Parathyroid adenoma (tissue), 2 donors: ENCODE results near the gene RAB4B.

Source experiments
- H2AFZ ChIP-seq: fragments of 300-600 bp; sonication (generic); one replicate; pipeline ENCODE4 v1.7.0; 2017; ENCODE audit warnings: antibody characterized with exemption, mild to moderate bottlenecking
- H3K27ac ChIP-seq: fragments of 300-600 bp; sonication (generic); one replicate; pipeline ENCODE4 v1.7.0; 2017
- H3K27me3 ChIP-seq: fragments of 300-600 bp; sonication (generic); one replicate; pipeline ENCODE4 v1.7.0; 2017; ENCODE audit warnings: low read length; ENCODE audit not compliant: control insufficient read depth, insufficient read depth
- H3K36me3 ChIP-seq: fragments of 300-600 bp; sonication (generic); one replicate; pipeline ENCODE4 v1.7.0; 2017; ENCODE audit warnings: low read length; ENCODE audit not compliant: control insufficient read depth, insufficient read depth
- H3K4me1 ChIP-seq: fragments of 300-600 bp; sonication (generic); one replicate; pipeline ENCODE4 v1.7.0; 2017; ENCODE audit warnings: control low read depth
- H3K4me2 ChIP-seq: fragments of 300-600 bp; sonication (generic); one replicate; pipeline ENCODE4 v1.7.0; 2017; ENCODE audit warnings: low read length
- H3K4me3 ChIP-seq: fragments of 300-600 bp; sonication (generic); one replicate; pipeline ENCODE4 v1.7.0; 2017; ENCODE audit warnings: low read depth, low read length
- H3K79me2 ChIP-seq: fragments of 300-600 bp; sonication (generic); one replicate; pipeline ENCODE4 v1.7.0; 2017; ENCODE audit warnings: control low read depth
- H3K9ac ChIP-seq: fragments of 300-600 bp; sonication (generic); one replicate; pipeline ENCODE4 v1.7.0; 2017; ENCODE audit warnings: mild to moderate bottlenecking
- H3K9me3 ChIP-seq: fragments of 300-600 bp; sonication (generic); one replicate; pipeline ENCODE4 v1.7.0; 2017; ENCODE audit warnings: low read length; ENCODE audit not compliant: control insufficient read depth
- TF ChIP-seq, protein P1 (sequence below): fragments of 300-600 bp; sonication (generic); IDR thresholded peaks from one replicate; pipeline ENCODE4 v1.7.0; 2017; ENCODE audit warnings: antibody characterized with exemption, mild to moderate bottlenecking
- donor health status: primary hyperparathyroidism.

RAB4B gene

DNA sequence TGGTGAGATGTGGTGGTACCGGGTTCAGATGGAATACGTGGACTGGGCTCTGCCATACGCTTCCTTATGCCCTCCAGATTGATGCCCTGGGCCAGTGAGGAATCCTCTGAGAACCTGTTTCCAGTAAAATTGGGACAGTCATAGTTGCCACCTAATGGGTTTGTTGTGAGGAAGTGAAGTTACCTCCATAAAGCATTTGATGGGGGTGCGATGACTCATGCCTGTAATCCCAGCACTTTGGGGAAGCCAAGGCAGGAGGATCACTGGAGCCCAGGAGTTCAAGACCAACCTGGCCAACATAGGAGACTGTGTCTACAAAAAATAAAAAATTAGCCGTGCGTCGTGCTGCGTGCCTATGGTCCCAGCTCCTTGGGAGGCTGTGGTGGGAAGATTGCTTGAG lies 22.3 kb upstream of the RAB4B start:
- H3K4me1 ChIP-seq, result no peaks in the 10 kb centered on the region
- no peaks in the 10 kb centered on the region for H3K27me3 ChIP-seq
- H2AFZ ChIP-seq, result no peak overlapping the region
- H3K27ac ChIP-seq, result no peak overlapping the region
- no peak overlapping the region for H3K9ac ChIP-seq
- no peak overlapping the region for H3K4me2 ChIP-seq
- H3K36me3 ChIP-seq, result no peaks in the 10 kb centered on the region
- no peaks in the 10 kb centered on the region for H3K9me3 ChIP-seq
- H3K79me2 ChIP-seq, result peaks cover 32% of the 10 kb centered on the region
- TF ChIP-seq, protein P1, sequence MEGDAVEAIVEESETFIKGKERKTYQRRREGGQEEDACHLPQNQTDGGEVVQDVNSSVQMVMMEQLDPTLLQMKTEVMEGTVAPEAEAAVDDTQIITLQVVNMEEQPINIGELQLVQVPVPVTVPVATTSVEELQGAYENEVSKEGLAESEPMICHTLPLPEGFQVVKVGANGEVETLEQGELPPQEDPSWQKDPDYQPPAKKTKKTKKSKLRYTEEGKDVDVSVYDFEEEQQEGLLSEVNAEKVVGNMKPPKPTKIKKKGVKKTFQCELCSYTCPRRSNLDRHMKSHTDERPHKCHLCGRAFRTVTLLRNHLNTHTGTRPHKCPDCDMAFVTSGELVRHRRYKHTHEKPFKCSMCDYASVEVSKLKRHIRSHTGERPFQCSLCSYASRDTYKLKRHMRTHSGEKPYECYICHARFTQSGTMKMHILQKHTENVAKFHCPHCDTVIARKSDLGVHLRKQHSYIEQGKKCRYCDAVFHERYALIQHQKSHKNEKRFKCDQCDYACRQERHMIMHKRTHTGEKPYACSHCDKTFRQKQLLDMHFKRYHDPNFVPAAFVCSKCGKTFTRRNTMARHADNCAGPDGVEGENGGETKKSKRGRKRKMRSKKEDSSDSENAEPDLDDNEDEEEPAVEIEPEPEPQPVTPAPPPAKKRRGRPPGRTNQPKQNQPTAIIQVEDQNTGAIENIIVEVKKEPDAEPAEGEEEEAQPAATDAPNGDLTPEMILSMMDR, result no peak
- no peak overlapping the region for H3K4me3 ChIP-seq

DNA sequence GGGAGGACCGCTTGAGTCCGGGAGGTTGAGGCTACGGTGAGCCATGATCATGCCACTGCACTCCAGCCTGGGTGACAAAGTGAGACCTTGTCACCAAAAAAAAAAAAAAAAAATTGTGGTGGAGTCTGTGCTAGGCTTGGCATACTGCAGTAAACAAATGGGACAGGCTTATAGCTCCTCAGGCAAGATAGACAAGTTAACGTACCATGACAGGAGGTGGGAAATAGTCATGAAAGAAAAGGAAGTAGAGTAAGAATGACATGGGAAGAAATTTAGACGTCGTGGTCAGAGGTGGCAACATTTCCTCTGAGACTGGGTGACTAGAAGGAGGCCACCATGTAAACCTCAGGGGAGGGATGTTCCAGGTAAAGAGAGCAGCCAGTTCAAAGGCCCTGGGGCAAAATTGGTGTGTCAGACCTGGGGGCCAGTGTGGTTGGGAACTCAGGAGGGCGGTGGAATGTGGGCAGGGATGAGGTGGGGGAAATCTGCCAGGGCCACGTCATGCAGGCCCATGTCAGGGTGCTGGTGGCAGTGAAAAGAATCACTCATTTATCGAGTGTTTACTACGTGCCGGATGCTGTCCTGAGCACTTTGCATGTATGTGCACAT lies 21.4 kb upstream of the RAB4B start:
- Histone ChIP-seq H3K9ac (no peak overlapping the region), H3K79me2 (peaks cover 28% of the 10 kb centered on the region), H3K4me2 (no peak overlapping the region), H3K4me1 (no peaks in the 10 kb centered on the region), H3K9me3 (no peaks in the 10 kb centered on the region), H3K27ac (no peak overlapping the region), H3K4me3 (no peak overlapping the region), H2AFZ (no peak overlapping the region), H3K36me3 (no peaks in the 10 kb centered on the region), H3K27me3 (no peaks in the 10 kb centered on the region)
- TF ChIP-seq, protein P1, result no peak

DNA sequence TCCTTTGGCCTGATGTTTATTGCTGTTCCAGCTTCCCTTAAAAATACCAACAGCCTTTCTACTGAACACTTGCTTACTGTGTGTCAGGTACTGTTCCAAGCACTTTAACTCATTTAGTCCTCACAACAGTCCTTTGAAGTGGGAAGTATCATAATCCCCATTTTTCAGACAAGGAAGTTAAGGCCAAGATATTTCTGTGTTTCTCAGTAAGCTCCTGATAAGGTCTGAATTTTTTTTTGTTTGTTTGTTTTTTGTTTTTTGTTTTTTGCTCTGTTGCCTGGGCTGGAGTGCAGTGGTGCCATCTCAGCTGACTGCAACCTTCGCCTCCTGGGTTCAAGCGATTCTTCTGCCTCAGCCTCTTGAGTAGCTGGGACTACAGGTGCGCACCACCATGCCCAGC lies 19.6 kb upstream of the RAB4B start:
- Histone ChIP-seq H3K36me3 (no peaks in the 10 kb centered on the region), H3K9ac (no peak overlapping the region), H3K79me2 (peaks cover 15% of the 10 kb centered on the region), H3K27me3 (no peaks in the 10 kb centered on the region), H3K4me2 (no peak overlapping the region), H3K4me1 (no peaks in the 10 kb centered on the region), H2AFZ (no peak overlapping the region), H3K4me3 (no peak overlapping the region), H3K27ac (no peak overlapping the region), H3K9me3 (no peaks in the 10 kb centered on the region)
- TF ChIP-seq, protein P1, result no peak

DNA sequence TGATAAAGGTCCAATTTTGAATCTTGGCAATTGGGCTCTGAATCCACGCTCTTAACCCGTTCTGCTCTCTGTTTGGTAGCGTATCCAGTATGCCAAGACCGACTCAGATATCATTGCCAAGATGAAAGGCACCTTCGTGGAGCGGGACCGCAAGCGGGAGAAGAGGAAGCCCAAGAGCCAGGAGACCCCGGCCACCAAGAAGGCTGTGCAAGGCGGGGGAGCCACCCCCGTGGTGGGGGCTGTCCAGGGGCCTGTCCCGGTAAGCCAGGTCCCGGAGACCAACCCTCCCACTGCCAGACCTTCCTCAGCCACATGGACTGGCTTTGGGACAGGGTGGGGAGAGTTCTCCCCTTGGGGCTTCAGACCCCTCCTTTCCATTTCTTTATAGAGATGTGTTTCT lies 18.7 kb upstream of the RAB4B start:
- Histone ChIP-seq H3K79me2 (peaks cover 9% of the 10 kb centered on the region), H3K27ac (no peak overlapping the region), H3K4me1 (no peaks in the 10 kb centered on the region), H3K4me2 (no peak overlapping the region), H3K36me3 (no peaks in the 10 kb centered on the region), H2AFZ (no peak overlapping the region), H3K9ac (no peak overlapping the region), H3K27me3 (no peaks in the 10 kb centered on the region), H3K9me3 (no peaks in the 10 kb centered on the region), H3K4me3 (no peak overlapping the region)
- TF ChIP-seq, protein P1, result no peak

DNA sequence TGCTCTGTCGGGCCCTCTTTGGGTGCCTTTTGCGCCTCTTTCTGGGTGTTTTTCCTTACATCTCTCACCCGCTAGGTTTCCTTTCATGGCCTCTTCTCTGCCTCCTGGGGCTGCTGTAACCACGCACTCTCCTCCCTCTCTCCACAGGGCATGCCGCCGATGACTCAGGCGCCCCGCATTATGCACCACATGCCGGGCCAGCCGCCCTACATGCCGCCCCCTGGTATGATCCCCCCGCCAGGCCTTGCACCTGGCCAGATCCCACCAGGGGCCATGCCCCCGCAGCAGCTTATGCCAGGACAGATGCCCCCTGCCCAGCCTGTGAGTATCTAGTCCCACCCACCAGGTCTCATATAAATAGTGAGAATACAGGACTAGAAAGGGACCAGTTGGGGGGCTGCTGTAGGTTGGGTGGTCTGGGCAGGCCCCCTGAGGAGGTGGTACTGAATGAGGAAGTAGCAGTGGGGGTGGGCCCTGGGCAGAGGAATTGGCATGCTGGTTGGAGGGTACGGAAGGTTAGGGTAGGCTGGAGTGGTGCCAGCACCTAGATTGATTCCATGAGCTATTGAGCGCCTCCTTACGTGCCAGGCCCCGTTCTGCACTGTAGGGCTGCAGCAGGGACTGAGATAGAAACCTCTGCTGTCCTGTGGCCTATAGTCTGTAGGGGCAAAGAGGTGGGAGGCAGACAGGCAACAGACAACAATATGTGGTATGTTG lies 15.1 kb upstream of the RAB4B start:
- no peaks in the 10 kb centered on the region for H3K4me1 ChIP-seq
- TF ChIP-seq, protein P1, result no peak
- H3K27me3 ChIP-seq, result no peaks in the 10 kb centered on the region
- no peak overlapping the region for H3K4me2 ChIP-seq
- H3K9ac ChIP-seq, result no peak overlapping the region
- no peak overlapping the region for H3K27ac ChIP-seq
- H3K79me2 ChIP-seq, result no peaks in the 10 kb centered on the region
- no peaks in the 10 kb centered on the region for H3K36me3 ChIP-seq
- H2AFZ ChIP-seq, result no peak overlapping the region
- no peak overlapping the region for H3K4me3 ChIP-seq
- no peaks in the 10 kb centered on the region for H3K9me3 ChIP-seq
